Islet precursor cell (in vitro differentiated cells): ENCODE data around the gene NDUFC1.
"Not testable (repeated sequence)": the region's sequence is repeated elsewhere in the genome, so short reads cannot be mapped to it uniquely, and the experiment has no call there.

ENCODE experiments used
- DNase-seq: peaks from one replicate; pipeline ENCODE4 v3.0.0-alpha.2; 2018

Gene NDUFC1

DNA sequence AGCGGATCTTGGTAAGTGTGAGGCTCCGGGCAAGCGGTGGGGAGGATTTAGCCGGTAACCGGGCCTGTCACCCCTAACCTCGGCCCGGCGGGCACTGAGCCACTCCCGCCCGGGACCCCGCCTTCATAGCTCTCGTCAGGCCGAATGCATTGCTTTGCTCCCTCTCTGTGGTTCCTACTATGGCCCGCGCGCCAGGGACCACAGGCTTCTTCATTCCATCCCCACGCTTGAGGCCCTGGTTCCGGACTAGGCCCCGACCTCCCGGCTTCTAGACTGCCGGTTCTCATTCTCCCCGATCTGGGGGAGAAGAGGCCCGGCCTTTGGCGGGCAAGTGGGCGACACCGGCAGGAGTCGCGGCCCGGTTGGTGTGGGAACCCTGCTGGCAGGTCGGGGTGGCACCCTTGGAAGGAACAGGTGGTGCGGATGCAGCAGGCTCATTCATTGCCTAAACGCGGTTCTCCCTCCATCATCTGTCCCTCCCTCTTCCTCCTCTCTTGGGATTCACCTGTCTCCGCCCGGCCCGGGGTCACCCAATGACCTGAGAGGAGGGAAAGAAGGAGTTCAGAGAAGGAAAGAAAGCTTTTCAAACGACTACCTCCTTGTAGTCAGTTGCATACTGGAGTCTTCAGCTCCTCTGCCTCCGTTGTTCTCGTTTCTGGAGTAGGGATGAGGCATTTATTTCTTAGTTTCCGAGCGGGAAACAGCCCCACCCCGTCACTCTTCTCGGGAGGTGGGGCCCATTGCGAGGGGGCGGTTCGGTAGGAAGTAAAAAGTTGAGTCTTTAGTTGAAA is at the start of gene NDUFC1:
Gene NDUFC1 (minus strand): TSS at position 657 of the 791 bp plus-strand sequence. CDS start 6,679 bp downstream, outside the sequence.
- peak; percentile 77 for DNase-seq

DNA sequence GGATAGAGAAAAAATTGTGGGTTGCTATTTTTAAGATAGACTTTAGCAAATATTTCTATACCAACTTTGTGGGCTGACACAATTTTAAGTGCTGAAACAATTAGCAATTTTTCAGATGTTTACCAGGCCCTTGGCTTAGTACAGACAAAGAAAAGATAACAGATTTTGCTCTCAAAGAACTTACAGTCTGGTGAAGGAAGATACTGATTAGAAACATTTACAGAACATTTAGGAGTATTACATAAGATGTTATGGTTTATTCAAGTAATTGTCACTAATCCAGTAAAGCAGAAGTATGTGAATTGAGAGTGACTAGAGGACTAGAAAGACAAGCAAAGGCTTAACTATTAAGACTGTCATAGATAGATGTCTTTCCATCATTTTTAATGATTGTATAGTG is 35.3 kb upstream of the NDUFC1 start:
- no peak for DNase-seq

DNA sequence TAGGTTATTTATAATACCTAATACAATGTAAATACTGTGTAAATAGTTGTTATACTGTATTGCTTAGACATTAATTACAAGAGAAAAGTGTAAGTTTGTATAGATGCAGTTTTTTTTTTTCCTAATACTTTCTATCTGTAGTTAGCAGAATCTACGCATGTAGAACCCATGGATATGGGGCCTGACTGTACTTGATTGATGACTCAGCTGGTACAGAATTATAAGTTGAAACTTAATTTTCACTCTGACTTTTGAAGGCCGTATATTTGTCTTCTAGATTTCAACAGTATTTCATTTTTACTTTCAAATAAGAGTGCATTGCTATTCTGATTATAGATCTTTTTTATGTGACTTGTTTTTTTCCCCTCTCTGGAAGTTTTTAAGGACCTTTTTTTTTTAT is 30.8 kb upstream of the NDUFC1 start:
- no peak for DNase-seq

DNA sequence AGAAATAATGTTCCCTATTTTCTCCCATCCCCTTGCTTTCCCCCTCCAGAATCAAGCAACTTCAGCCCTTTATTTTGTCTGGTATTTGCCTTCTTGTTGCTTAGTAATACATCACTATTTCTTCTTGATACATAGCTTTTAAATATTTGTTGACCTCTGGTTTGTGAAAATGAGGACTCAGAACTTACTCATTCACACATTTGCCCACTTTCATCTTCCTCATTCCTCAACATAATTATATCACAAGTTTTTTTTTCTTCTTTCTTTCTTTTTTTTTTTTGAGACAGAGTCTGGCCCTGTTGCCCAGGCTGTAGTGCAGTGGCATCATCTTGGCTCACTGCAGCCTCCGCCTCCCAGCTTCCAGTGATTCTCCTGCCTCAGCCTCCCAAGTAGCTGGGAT is 28.9 kb upstream of the NDUFC1 start:
- DNase-seq: no peak

DNA sequence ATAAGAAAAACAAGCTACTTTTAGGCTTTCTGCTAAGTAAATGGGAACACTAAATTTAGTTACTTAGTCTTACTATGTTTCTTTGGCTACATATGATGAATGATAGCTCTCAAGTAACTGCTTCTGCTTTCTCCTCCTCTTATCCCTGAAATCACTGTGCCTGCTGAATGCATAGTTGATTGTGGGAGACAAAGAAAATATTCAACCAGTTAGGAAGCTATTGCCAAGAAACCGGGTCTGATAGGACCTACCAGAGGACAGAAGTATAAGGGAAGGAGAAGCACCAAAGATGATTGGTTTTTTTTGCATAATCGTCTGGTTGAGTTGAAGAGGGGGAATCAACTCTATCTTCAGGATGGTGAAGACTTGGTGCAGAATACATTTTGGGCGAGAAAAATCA is 28.0 kb upstream of the NDUFC1 start:
- no peak for DNase-seq

DNA sequence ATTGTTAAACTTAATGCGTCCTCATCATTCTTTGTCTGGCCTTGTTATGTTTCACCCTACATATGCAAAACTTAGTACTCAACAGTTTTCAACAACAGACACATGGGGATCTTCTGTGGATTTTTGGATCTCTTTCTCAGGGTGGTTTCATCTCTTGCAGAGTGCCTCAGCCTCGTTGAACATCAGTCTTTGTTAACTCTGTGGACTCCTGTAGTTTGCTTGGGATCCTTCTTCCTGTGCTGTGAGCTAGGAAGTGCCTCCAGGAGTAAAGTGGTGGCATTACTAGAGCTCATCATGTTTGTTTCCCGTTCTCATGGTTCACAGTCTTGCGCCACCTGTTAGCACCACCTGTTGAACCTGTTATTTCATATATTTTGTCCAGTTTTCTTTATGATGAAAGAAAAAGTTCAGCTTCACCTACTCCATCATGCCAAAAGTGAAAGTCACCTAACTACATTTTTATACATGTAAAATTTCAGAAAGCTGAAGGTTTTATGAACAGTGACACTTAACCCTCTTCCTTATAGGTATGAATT is 27.5 kb upstream of the NDUFC1 start:
- no peak for DNase-seq

DNA sequence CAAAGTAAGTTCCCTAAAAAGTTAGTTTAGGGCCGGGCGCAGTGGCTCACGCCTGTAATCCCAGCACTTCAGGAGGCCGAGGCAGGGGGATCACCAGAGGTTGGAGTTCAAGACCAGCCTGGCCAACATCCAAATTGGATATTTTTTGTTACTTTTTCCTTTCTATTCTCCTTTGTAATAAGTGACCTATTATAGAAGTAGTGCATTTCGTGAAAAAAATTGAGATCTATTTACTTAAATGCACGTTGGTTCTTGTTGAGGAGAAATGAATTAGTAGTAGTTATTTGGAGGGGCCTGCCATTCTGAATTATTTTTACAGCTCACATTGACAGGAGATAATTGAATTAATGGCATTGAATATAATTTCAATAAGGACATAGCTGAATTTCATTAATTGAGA is 22.3 kb upstream of the NDUFC1 start:
- no peak for DNase-seq

DNA sequence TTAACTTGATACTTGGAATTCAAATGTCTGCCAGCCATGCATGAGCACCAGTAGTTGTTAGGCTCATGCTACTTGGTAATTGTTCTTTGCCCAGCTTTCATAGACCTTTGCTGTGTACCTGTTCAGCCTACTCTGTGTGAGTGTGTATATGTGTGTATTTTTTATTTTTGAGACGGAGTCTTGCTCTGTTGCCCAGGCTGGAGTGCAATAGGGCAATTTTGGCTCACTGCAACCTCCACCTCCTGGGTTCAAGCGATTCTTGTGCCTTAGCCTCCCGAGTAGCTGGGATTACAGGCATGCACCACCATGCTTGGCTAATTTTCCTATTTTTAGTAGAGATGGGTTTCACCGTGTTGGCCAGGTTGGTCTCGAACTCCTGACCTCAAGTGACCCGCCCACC is 20.3 kb upstream of the NDUFC1 start:
- not testable (repeated sequence) for DNase-seq

DNA sequence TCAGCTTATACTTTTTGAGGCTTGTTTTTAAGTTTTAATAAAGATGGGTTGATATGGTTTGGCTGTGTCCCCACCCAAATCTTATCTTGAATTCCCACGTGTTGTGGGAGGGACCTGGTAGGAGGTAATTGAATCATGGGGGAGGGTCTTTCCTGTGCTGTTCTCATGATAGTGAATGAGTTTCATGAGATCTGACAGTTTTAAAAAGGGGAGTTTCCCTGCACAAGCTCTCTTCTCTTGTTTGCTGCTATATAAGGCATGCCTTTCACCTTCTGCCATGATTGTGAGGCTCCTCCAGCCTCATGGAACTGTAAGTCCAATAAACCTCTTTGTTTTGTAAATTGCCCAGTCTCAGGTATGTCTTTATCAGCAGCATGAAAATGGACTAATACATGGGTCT is 19.8 kb upstream of the NDUFC1 start:
- DNase-seq: not testable (repeated sequence)

DNA sequence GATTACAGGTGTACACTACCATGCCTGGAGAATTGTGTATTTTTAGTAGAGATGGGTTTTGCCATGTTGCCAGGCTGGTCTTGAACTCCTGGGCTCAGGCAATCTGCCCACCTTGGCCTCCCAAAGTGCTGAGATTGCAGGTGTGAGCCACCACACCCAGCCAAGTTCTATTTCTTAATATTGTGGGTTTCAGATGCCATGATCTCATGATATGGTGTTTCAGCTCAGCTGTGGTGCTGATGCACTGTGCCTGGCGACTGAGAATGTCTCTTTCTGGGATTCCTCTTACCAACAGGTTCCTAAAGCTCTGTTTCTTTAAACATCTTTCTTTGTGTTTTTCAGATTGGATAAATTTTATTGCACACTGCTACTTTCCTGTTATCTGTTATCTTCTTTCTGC is 17.3 kb upstream of the NDUFC1 start:
- no peak for DNase-seq

DNA sequence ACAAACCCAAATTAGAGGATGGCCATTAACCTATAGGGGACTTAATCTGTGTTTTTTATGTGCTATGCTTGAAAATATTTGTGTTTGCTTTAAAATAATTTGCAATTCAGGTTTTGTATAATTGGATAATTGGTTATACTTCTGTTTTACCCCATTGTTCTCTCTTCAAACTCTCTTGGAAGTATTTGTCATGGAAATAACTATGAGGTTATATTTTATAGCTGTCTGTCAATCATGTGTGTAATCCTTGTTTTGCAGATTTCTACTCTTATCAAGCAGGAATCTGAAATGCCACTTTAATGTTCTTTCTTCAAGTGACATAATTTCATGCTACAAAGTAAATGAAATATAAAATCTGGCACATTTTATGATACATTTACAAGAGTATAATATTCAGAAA is 15.4 kb upstream of the NDUFC1 start:
- DNase-seq: no peak

DNA sequence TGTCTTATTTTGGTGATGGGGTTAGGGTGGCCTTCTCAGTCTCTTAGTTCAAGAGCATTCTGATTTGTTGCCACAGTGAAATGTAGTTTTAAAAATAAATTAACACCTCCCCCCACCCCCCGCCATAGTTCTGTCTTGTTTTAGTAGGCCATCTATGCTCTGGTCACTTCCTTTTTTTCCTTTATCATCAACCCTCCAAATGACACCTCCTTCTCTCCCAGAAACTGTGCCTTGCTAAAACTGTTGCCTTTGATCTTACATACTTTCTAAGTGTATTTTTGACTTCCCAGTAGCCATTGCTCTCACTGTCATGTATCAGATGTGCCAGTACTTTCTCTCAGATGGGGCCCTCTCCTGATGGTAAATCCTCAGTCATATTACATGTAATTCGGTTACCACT is 14.5 kb upstream of the NDUFC1 start:
- DNase-seq: no peak

DNA sequence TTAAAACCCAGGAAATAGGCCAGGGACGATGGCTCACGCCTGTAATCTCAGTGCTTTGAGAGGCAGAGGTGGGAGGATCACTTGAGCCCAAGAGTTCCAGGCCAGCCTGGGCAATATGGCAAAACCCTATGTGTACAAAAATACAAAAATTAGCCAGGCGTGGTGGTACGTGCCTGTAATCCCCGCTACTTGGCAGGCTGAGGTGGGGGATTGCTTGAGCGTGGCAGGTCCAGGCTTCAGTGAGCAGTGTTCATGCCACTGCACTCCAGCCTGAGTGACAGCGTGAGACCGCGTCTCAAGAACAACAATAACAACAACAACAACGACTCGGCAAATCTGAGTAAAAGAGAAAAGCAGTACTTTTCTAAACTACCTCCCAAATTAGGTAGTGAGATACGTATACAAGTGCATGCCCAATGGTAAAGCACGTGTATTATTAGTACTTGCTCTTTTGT is 13.0 kb upstream of the NDUFC1 start:
- no peak for DNase-seq

DNA sequence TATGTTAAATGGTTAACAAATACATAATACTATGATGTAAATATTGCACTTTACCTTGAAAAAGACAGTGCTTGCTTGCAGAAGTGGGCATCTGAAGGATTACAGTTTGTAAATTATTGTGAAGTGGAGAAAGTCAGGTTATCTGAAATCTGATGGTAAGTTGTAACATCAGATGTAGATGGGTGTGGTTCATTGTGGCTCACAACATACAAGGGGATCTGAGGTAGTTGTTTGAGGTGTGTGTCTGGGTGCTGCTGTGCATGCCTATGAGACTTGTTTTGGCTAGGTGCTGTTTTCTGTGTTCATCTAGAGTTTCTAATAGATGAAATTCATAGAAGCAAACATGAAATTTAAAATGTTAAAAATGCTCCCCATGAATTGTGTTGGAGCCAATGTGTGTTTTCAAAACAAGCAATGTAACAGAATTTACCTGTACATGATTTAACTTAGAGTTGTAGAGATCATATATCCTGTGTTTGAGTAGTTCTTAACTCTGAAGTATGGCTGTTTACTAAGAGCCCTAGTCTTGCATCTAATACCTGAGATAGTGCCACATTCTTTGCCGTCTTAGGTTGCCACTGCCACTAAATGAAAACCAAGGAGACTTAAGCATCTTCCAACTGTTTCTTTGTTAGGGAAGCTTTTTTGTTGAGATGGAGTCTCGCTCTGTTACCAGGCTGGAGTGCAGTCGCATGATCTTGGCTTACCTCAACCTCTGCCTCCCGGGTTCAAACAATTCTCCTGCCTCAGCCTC is 11.9 kb upstream of the NDUFC1 start:
- DNase-seq: no peak

DNA sequence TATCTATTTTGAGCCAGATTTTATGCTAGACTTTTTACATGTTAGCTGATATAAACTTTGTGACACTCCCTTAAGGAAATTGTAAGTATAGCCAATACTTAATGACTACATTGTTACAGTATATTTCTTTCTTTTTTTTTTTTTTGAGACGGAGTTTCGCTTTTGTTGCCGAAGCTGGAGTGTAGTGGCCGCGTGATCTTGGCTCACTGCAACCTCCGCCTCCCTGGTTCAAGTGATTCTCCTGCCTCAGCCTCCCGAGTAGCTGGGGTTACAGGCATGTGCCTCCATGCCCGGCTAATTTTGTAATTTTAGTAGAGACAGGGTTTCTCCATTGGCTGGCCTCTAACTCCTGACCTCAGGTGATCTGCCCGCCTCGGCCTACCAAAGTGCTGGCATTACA is 11.1 kb upstream of the NDUFC1 start:
- DNase-seq: not testable (repeated sequence)

DNA sequence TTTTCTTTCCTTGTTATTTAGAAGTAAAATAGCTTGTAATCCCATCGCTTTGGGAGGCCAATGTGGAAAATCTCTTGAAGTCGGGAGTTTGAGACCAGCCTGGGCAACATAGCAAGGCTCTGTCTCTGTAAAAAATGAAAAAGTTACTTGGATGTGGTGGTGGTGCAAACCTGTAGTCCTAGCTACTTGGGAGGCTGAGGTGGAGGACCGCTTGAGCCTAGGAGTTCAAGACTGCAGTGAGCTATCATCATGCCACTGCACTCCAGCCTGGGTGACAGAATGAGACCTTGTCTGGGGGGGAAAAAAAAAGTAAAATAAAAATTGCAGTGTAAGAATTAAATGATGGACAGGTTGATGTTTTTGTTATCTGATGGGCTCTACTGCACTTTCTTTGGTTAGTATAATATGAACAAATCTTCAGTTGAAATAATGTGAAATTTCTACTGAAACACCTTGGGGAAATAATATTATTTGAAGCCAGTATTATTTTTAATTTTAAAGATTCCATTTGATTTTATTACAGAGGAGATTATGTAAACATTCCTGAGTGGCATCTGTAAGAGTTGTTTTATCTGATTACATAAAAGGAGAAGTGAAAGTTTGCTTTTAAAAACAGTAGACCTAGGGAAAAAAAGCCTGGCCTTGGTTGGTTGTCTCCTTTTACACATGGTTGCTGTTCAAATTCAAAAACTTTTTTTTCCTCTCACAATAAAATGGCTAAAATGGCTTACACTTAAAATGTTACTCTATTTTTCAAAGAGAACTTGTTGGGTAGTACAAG is 10.5 kb upstream of the NDUFC1 start:
- DNase-seq: no peak

DNA sequence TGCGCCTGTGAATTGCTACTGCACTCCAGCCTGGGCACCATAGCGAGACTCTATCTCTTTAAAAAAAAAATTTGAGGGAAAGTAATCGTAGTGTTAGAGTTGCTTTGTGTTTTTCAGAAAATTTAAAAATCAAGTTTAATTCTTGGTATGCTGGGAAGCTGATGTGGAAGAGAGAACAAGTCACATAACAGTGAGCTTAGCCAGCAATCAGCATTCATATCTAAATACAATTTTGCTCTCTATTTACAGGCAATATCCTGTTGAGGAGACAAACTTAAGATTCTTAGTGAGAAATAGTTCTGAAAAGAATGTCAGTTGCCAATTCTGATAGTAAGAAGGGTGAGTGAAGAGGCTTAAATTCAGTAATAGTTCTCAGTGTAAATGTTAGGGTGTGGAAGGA is 9.6 kb upstream of the NDUFC1 start:
- DNase-seq: no peak

DNA sequence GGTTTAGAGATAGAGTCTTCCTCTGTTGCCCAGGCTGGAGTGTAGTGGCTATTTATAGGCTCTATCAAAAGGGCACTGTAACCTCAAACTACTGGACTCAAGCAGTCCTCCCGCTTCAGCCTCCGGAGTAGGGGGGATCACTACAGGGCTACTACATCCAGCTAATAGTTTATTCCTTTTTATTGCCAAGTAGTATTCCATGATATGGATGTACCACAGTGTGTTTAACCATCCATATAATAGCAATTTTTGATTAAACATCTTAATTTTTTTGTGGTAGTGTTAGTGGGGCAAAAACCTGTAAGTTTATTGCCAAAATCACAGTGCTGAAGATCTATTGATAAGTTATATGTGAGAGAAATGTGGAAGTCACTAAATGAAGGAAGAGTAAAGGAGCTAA is 2.6 kb upstream of the NDUFC1 start:
- no peak for DNase-seq

DNA sequence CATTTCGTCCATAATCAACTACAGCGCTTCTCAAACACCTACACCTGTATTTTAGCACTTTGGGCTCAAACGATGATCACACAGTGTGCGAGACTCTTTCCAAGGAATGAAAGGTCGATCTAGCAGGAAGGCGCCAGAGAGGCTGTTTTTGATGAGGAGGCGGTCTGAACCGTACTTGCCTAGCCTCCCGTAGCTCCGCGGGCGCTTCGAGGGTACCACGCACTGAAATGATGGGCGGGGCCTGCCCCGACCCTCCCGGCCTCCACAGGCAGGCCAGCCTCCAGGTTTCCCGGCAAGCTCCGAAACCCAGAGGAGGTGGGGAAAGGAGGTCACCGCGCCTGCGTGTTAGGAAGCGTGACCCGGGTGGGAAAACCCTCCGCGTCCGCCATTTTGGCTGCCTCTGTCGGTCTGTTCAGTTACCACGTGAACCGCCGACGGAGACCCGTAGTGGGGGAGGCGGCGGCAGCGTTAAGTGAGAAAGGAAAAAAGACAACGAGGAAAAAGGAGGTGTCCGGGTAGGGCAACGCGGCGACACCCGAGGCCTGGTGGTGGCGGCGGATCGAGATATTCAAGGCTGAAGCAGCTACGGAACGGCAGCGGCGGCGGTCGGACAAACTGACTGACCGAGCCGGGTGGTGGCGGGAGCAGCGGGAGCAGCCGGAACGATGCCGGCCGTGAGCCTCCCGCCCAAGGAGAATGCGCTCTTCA is 1.0 kb downstream of the NDUFC1 start, which contains the start of gene NAA15:
Gene NAA15 (plus strand): TSS at position 393 of the 708 bp plus-strand sequence. CDS start 273 bp downstream, at position 666.
- DNase-seq: peak; percentile 100

DNA sequence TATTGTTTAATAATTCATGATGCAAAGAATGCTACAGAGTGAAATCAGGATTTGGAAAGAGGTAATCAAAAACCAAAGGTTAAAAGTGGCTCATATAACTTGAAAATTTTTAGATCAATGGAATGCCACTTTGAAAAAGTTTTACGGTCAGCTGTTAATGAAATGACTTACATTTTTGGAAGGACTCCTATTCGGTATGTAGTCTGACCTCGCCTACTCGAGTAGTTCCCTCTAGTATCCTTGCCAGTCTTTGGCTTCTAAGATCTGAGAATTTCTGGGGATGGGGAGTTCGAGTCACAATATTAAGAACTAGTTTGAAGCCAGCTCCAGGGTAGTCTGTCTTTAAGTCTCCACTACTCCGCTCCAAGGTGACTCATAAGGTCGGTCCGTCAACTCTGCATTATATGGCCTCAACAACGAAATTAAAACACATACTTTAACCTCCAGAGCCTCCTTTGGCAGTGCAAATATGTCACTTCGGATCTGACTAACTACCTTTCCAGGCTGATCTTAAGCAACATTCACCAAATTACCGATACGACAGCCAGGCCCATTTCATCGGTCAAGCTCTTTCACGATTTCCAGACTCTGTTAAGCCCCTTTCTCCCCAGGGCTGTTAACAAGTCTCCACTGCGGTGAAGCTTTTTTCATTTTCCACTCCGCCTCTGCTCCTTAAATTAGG is 1.7 kb downstream of the NDUFC1 start:
- no peak for DNase-seq

DNA sequence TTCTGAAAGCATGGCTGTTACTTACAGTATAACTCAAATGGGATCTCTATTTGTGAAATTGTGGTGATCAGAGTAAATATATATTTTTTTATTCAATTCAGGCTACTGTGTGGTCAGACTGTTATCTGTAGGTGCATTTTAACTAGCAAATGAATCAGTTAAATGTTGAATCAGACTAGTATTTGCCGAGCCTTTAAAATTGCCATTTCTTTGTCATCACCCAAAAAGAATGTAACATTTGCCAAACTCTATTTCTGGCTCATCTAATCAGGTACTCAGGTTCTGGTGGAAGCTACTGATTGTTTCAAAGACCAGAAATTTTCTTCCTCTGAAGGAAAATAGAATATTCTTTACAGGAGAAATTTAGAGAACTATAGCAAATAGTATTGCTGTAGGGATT is 2.7 kb downstream of the NDUFC1 start:
- no peak for DNase-seq

DNA sequence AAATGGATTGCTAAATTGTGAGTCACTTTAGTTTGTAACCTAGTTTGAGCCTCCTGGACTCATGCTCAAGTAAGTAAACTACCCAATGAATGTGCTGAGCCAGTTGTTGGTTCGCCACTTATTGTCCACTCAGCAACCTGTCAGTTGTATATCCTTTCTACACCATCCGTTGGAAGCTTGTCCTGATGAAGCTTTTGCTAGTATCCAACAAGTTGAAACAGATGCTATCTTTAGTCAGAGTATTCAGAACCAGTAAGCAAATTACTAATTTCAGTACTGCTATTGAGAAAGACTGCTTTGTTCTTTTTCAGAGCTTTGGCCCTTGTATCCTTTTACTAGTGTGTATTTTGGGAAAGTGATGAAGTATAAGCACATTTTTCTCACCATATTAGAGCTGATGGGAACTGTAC is 5.3 kb downstream of the NDUFC1 start:
- no peak for DNase-seq
